Activated CD4-positive, alpha-beta T cell treated with anti-CD3 and anti-CD28 coated beads, Interleukin-2, Interleukin-4, amounts not matched to agents 100 ng/mL and 50 ng/mL, durations not matched to agents 16 hours and 8 hours (primary cell): Measurements from ENCODE around the gene CELF5.
"Not testable (repeated sequence)": the region's sequence is repeated elsewhere in the genome, so short reads cannot be mapped to it uniquely, and the experiment has no call there.

Experiments
- DNase-seq: peaks from one replicate; pipeline ENCODE4 v3.0.0-alpha.2; 2020; ENCODE audit warnings: low spot score

The CELF5 gene

DNA sequence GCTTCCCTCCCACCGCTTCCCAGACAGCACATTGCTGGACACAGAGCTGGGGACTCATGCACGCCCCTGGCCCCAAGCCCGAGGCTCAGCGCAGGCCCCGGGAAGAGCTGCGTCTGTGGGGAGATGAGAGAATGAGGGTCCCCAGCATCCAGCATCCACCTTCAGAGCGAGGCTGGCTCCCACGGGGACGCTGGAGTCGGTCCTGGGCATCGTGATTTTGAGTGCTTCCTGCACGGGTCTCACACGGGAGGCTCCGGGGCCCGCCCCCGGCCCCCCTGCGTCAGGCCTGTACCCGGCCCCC is 34.0 kb upstream of the CELF5 start:
- no peak for DNase-seq

GRCh38 chr19:3190921-3191805 is 33.3 kb upstream of the CELF5 start:
- DNase-seq, result no peak

DNA sequence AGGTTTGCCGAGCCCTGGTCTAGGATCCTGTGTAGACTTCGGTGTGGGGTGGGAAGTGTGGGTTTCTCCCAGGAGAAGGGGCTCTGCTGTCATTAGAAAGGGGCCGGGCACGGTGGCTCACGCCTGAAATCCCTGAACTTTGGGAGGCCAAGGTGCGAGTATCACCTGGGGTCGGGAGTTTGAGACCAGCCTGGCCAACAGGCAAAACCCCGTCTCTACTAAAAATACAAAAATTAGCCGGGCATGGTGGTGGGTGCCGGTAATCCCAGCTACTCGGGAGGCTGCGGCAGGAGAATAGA is 32.7 kb upstream of the CELF5 start:
- DNase-seq, result not testable (repeated sequence)

- no peak for DNase-seq
These were observed 32.2 kb upstream of the CELF5 start for GRCh38 chr19:3192228-3192635.

DNA sequence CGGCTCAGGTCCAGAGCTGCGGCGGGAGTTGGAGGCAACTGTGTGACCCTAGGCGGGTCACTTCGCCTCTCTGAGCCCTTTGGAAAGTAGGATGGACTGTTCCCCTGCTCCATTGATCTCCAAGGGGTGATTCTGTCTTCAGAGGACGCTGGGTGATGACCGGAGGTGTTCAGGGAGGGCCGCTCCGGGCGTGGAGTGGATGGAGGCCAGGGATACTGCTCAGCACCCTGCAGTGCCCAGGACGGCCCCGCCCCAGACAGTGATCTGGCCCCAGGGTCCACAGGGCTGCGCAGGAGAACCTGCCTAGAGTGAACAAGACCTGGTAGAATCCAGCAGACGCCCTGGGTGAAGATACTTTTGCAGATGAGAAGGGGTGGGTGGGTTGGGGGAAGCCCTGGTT is 31.8 kb upstream of the CELF5 start:
- DNase-seq, result no peak

- DNase-seq, result no peak
These were observed 31.0 kb upstream of the CELF5 start for GRCh38 chr19:3193256-3194105.

- DNase-seq, result no peak
These were observed 30.1 kb upstream of the CELF5 start for GRCh38 chr19:3194106-3195087.

GRCh38 chr19:3196064-3196932 is 28.2 kb upstream of the CELF5 start:
- no peak for DNase-seq

- DNase-seq, result no peak
These were observed 27.6 kb upstream of the CELF5 start for GRCh38 chr19:3196933-3197205.

- no peak for DNase-seq
These were observed 25.4 kb upstream of the CELF5 start for GRCh38 chr19:3198901-3199700.

- DNase-seq, result no peak
These were observed 23.3 kb upstream of the CELF5 start for GRCh38 chr19:3201072-3201700.

DNA sequence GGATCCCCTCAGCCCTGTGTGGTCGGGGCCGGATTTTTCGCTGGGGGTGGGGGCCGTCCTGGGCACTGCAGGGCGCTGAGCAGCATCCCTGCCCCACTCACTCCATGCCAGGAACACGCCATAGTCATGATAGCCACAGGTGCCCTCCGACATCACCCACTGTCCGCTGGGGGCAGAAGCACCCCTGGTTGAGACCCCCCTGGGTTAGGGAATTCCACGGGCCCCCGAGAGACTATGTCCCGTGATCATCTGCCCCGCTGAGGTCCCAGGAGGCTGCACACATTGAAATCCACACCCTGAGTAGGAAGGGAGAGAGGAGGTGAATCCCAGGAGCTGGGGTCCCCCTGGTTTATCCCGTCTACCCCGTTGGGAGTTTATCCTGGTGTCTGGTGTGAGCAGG is 22.6 kb upstream of the CELF5 start:
- DNase-seq, result no peak

DNA sequence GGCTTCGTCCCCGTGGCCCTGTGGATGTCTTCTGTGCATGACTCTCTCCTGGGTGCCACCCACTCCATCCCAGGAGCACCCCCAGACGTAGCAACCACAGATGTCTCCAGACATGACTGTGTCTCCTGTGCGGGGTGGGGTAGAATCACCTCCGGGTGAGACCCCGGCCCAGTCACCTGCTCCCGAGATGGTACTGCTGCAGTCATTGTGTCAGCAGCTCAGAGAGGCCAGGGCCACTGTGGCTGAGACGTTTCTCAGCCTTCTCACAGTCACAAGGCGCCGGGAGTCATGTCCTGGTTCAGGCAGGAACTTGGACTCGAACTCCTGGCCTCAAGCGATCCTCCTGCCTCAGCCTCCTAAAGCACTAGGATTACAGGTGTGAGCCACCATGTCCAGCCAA is 22.1 kb upstream of the CELF5 start:
- no peak for DNase-seq

DNA sequence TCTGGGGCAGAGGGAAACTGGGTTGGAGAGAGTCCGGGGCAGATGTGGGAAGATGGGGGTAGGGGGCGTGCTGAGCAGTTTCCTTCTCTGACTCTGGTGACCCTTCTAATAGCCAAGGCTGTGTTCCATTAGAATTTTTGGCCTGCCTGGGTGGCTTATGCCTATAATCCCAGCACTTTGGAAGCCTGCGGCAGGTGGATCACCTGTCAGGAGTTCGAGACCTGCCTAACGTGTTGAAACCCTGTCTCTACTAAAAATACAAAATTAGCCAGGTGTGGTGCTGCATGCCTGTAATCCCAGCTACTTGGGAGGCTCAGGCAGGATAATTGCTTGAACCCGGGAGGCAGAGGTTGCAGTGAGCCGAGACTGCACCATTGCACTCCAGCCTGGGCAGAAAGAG is 21.6 kb upstream of the CELF5 start:
- DNase-seq, result not testable (repeated sequence)

GRCh38 chr19:3203805-3204645 is 20.4 kb upstream of the CELF5 start:
- DNase-seq, result no peak

GRCh38 chr19:3204646-3205275 is 19.7 kb upstream of the CELF5 start:
- no peak for DNase-seq

- no peak for DNase-seq
These were observed 18.1 kb upstream of the CELF5 start for GRCh38 chr19:3206216-3206953.
